ENCODE measurements around the gene ATG4B. TPM values are rescaled to one million over a fixed set of nuclear protein-coding genes. Genes with fewer than 3 reads are reported as not detected.

ATG4B gene
- total and polyA plus RNA-seq, 2 of the 8 experiments (the other 6 are each of a cell fraction or from before 2014, with no cell fraction given) = 103 to 155 TPM

DNA sequence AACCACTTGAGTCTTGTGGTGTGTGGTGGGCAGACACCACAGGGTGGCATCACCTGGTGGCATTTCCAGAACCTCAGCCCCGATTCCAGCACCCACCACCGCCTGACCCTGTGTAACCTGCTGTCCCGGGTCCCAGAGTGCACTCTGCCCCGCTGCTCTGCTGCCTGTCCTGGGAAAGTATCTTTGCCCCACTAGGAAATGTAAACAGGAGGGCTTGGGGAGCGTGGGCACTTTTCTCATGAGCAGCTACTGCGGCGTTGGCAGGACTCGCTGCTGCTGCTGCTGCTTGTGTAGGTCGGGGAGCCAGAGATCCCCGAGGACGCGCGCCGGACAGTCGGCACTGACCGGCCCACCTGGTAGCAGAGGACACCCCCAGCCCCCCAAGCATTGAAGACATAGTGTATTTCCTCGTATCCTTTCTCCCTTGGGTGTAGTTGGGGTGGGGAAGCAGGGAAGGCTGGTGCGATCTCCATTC, 35.7 kb downstream of the ATG4B start:
- H3K56ac ChIP-seq (replicated peaks; ENCODE audit: insufficient read length, low read depth, low read length) = no peak overlapping the region
- no peaks in the 10 kb centered on the region for H3K23me2 ChIP-seq (ENCODE audit: low read depth, low read length)
- H3K4me3 ChIP-seq (ENCODE audit: extremely low read depth in 1 of 4, insufficient read depth in 2 of 4, low read depth in 3 of 4, low read length in 4 of 4) = no peak overlapping the region
- no peaks in the 10 kb centered on the region for H3K79me2 ChIP-seq (ENCODE audit: control insufficient read depth in 1 of 2, insufficient read depth in 2 of 2, low read length in 2 of 2)
- no peak overlapping the region for H3K14ac ChIP-seq (ENCODE audit: insufficient read length)
- peaks cover 7 to 41% (median 31%) of the 10 kb centered on the region in 4 experiments for H3K36me3 ChIP-seq (ENCODE audit: control insufficient read depth in 2 of 4, insufficient read depth in 4 of 4, low read length in 3 of 4)
- no peak overlapping the region for H2BK15ac ChIP-seq (ENCODE audit: low read length)
- H4K5ac ChIP-seq (ENCODE audit: insufficient read length, low read depth, low read length) = no peak overlapping the region
- no peak overlapping the region for H4K91ac ChIP-seq (replicated peaks; ENCODE audit: insufficient read length, low read length)
- H2BK20ac ChIP-seq (ENCODE audit: low read length) = no peak overlapping the region
- H3K4me1 ChIP-seq (replicated peaks in 1 of 4; ENCODE audit: control insufficient read depth in 3 of 4, insufficient read depth in 4 of 4, low read length in 3 of 4) = no peaks in the 10 kb centered on the region
- H4K8ac ChIP-seq (ENCODE audit: extremely low read depth, insufficient read depth, low read length) = peak overlapping the region; percentile 28; the same call in 1 of the 2 replicates
- H3K27me3 ChIP-seq (replicated peaks in 1 of 4; ENCODE audit: control insufficient read depth in 3 of 4, extremely low read depth in 1 of 4, insufficient read depth in 3 of 4, low read length in 3 of 4) = no peaks in the 10 kb centered on the region
- 88% methylated on average over 18 of the region's 18 CpGs; no CpG with 5 or more reads in 1 of the 2 experiments for WGBS, 2 experiments (ENCODE audit: extremely low coverage in 1 of 2, insufficient coverage in 1 of 2, insufficient read length in 1 of 2, insufficient replicate concordance in 2 of 2, low coverage in 1 of 2, low lambda C conversion rate in 2 of 2, missing lambda C conversion rate in 1 of 2)
- H2BK5ac ChIP-seq (ENCODE audit: low read depth, low read length) = no peak overlapping the region
- CTCF ChIA-PET (ENCODE audit: partially characterized antibody) = interaction anchor here (0.6 to 1.3 kb wide), 3 partner anchors 10 to 123 kb away, joined by 3 to 4 read pairs (median 3); no protein-coding TSS in a partner anchor
- no peak overlapping the region for H3K4ac ChIP-seq (replicated peaks; ENCODE audit: insufficient read length, low read depth, low read length)
- no peak overlapping the region for H3K27ac ChIP-seq (ENCODE audit: low read depth, low read length)
- FAIRE-seq = no peak
- no peaks in the 10 kb centered on the region for H3K9me3 ChIP-seq (ENCODE audit: insufficient read depth in 2 of 2, low read depth in 1 of 2, low read length in 1 of 2)
- H2BK120ac ChIP-seq (replicated peaks; ENCODE audit: low read depth, low read length) = no peak overlapping the region
- H2AFZ ChIP-seq (ENCODE audit: low read length) = no peak overlapping the region
- POLR2A ChIA-PET (ENCODE audit: partially characterized antibody) = interaction anchor here (1.1 to 6.8 kb wide), 3 partner anchors 13 to 48 kb away, joined by 3 to 60 read pairs (median 6); partner anchors contain the start of gene DTYMK
- H3K79me1 ChIP-seq (ENCODE audit: low read depth, low read length) = no peaks in the 10 kb centered on the region; the same call in 1 of the 2 replicates
- no peak overlapping the region for H3K23ac ChIP-seq (ENCODE audit: insufficient read length)
- H3K9ac ChIP-seq (replicated peaks in 1 of 4; ENCODE audit: extremely low read depth in 1 of 4, low read depth in 3 of 4, low read length in 3 of 4) = no peak overlapping the region
- H3K18ac ChIP-seq (ENCODE audit: extremely low read depth, low read length) = no peak overlapping the region
- no peak overlapping the region for H3K4me2 ChIP-seq (ENCODE audit: insufficient read depth in 1 of 2, low read depth in 2 of 2, low read length in 2 of 2)
- DNase-seq (ENCODE audit: low read depth in 1 of 2, low spot score in 2 of 2) = no peak
- no peak overlapping the region for H2AK5ac ChIP-seq (ENCODE audit: low read depth, low read length)
- no peak overlapping the region for H2BK12ac ChIP-seq (ENCODE audit: low read depth, low read length)
- peaks cover 2 to 14% of the 10 kb centered on the region in 2 experiments for H4K20me1 ChIP-seq (replicated peaks in 1 of 2; ENCODE audit: control insufficient read depth in 1 of 2, insufficient read depth in 2 of 2, low read length in 2 of 2)
- no peak for TF ChIP-seq CREB1 (IDR thresholded peaks at IDR 0.05)
- no peak for TF ChIP-seq TAF1 (IDR thresholded peaks at IDR 0.05; ENCODE audit: low read depth, low read length)
- TF ChIP-seq GABPA (IDR thresholded peaks at IDR 0.05; ENCODE audit: borderline replicate concordance, insufficient read depth, low read length) = no peak
- no peak for TF ChIP-seq FOSL1 (IDR thresholded peaks at IDR 0.05; ENCODE audit: insufficient read depth, low read depth, low read length)
- no peak for TF ChIP-seq RBBP5 (IDR thresholded peaks at IDR 0.05; ENCODE audit: borderline replicate concordance, low read depth, low read length)
- TF ChIP-seq POLR2A (IDR thresholded peaks at IDR 0.05; ENCODE audit: control extremely low read depth in 1 of 2, low read depth in 2 of 2, low read length in 2 of 2) = no peak
- TF ChIP-seq ASH2L (IDR thresholded peaks at IDR 0.05; ENCODE audit: low read length) = no peak
- no peak for TF ChIP-seq RAD21 (IDR thresholded peaks at IDR 0.05 in 1 of 2, conservative IDR thresholded peaks at IDR 0.05 in 1 of 2; ENCODE audit: low read depth in 2 of 2, low read length in 2 of 2)
- TF ChIP-seq HDAC6 (IDR thresholded peaks at IDR 0.05; ENCODE audit: low read depth, low read length) = no peak
- no peak for TF ChIP-seq USF2 (IDR thresholded peaks at IDR 0.05; ENCODE audit: low read length)
- TF ChIP-seq SIRT6 (IDR thresholded peaks at IDR 0.05; ENCODE audit: low read length) = no peak
- TF ChIP-seq POLR2AphosphoS5 (IDR thresholded peaks at IDR 0.05; ENCODE audit: low read depth, low read length) = no peak
- no peak for TF ChIP-seq BRCA1 (IDR thresholded peaks at IDR 0.05; ENCODE audit: low read depth, low read length)

Data from H1 (cell line).